Skeletal muscle tissue (tissue), 4 donors: Measurements from ENCODE around the gene HIVEP2. TPM values are rescaled to one million over a fixed set of nuclear protein-coding genes. Genes with fewer than 3 reads are reported as not detected.

ENCODE experiments used
- H3K27ac ChIP-seq: one replicate; pipeline ENCODE4 v1.7.0; 2013; ENCODE audit warnings: mild to moderate bottlenecking, low read depth, low read length, inconsistent platforms
- H3K27me3 ChIP-seq, 3 donors: one replicate each; pipeline ENCODE4 v1.7.0; 2013; ENCODE audit warnings: low read length in 3 of 3; ENCODE audit not compliant: control insufficient read depth in 3 of 3, insufficient read depth in 3 of 3
- H3K36me3 ChIP-seq, 3 donors: one replicate each; pipeline ENCODE4 v1.7.0; 2013; ENCODE audit warnings: low read length in 3 of 3; ENCODE audit not compliant: control insufficient read depth in 3 of 3, insufficient read depth in 3 of 3
- H3K4me1 ChIP-seq, 3 donors: one replicate each; pipeline ENCODE4 v1.7.0; 2013; ENCODE audit warnings: low read length in 3 of 3, mild to moderate bottlenecking in 3 of 3; ENCODE audit not compliant: control insufficient read depth in 3 of 3, insufficient read depth in 3 of 3
- H3K4me3 ChIP-seq, 3 donors: one replicate each; pipeline ENCODE4 v1.7.0; 2013; ENCODE audit warnings: low read length in 3 of 3
- H3K9ac ChIP-seq, 3 donors: one replicate each; pipeline ENCODE4 v1.7.0; 2013; ENCODE audit warnings: low read length in 3 of 3, mild to moderate bottlenecking in 3 of 3, moderate library complexity in 2 of 3, low read depth in 1 of 3
- H3K9me3 ChIP-seq, 3 donors: one replicate each; pipeline ENCODE4 v1.7.0; 2013; ENCODE audit warnings: low read length in 3 of 3; ENCODE audit not compliant: control insufficient read depth in 3 of 3
- total RNA-seq: library from RNA; depleted of rRNA; stranded (reverse); fragments of >200 nt; gene quantifications from one replicate; pipeline ENCODE4 v1.2.3, GENCODE V29; 2014
- donor health status: Osteomylitis.

The HIVEP2 gene
- total RNA-seq, 1 donor from 2014 or later = 17.7 TPM

DNA sequence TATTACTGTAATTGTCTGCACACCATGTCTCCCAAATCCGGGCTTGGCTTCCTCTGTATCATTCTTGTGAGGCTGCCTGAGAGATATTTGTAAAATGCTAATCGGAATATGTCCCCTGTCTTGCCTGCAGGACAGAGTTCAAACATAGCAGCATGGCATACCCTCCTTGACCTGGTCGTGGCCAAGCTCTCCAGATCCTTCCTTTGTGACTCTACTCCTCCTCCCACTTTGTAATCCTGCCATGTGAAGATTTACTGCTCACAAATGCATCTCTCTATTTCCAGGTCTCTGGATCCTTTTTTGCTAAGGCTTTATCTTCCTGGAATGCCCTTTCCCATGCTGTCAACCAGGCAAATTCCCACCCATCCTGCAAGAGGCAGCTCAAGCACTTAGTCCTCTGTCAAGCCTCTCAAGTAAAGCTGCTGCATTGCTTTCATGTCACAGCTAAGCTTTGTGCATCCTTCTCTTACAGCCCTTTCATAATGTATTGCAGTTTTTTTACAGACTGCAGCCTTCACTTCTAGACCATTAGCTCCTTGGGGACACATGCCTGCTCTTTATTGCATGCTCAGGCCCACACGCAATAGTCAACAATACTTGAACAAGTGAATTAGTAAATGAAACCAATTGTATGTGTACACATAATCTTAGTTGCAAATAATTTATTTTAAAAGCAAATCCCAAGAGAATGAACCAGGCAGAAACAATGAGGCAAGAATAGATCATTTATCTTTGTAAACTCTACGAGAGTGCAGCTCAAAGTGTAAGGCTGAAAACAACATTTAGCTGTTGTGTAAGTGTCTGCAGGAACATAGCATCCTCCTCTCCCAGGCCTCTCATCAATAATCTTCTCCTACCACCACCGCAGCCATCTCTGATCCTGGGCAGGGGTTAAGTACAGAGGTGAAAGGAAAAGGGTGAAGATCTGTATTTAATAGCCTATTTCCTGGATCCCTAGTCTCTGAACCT lies 45.8 kb downstream of the HIVEP2 start:
- Histone ChIP-seq H3K9ac (no peak overlapping the region), H3K4me3 (no peak overlapping the region), H3K27ac (no peak overlapping the region), H3K36me3 (no peaks in the 10 kb centered on the region), H3K27me3 (no peaks in the 10 kb centered on the region), H3K9me3 (no peaks in the 10 kb centered on the region), H3K4me1 (peaks cover 18 to 49% (median 31%) of the 10 kb centered on the region in 3 donors)

DNA sequence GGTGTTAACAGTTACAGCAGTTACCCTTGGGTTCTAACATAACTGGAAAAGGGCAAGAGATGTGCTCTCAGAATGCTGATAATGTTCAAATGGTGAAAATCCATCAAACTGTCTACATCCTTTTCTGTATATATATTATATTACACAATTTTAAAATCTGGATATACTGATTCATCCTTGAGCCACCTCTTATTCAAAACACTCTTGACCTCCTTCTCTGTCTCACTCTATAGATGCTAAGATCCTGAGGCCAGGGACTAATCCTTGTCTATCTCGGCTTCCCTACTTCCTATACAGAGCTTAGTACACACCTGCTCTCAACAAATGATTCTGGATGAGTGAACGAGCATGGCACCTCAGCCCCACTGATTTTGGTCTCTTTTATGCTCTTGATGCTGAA lies 47.3 kb downstream of the HIVEP2 start:
- Histone ChIP-seq H3K9ac (no peak overlapping the region), H3K4me1 (peaks cover 20 to 48% (median 33%) of the 10 kb centered on the region in 3 donors), H3K4me3 (no peak overlapping the region), H3K36me3 (no peaks in the 10 kb centered on the region), H3K9me3 (no peaks in the 10 kb centered on the region), H3K27ac (no peak overlapping the region), H3K27me3 (no peaks in the 10 kb centered on the region)

DNA sequence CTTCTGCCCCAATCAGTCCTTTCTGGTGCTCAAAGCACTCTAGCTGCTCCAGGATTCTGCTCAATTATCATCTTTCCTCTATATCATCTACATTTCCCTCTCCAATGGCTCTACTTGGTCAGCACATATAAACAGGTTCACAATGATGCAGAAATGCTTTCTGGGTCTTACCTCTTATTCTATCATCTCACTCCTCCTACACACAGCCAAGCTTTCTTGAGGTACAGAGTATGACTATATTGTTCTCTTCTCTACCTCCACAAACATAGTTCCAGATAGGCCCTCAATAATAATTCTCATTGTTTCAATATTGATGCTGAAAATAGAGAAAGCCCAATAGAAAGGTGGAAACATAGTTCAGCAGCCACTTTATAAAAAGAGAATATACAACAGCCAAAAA lies 48.2 kb downstream of the HIVEP2 start:
- H3K27me3 ChIP-seq = no peaks in the 10 kb centered on the region
- no peak overlapping the region for H3K27ac ChIP-seq

DNA sequence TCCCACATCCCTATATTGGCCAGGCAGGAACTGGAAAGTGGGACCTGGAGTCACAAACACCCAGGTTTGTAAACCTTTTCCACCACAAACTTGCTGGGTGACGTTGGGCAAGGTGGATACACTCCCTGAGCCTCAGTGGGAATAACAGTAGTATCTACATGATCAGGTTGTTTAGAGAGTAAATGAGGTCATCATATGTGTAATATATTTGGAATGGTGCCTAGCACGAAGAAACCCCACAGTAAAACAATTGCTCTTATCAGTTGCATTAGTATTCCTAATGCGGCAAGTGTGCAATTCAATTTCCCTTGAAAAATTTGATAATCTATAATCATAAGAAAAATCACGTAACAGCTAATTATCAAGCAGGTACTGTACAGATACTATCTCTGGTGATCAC lies 51.9 kb downstream of the HIVEP2 start:
- Histone ChIP-seq H3K9ac (peak overlapping the region; percentile 63 to 73 (median 68)), H3K4me1 (peaks cover 11 to 34% (median 25%) of the 10 kb centered on the region in 3 donors), H3K27me3 (no peaks in the 10 kb centered on the region), H3K9me3 (no peaks in the 10 kb centered on the region), H3K4me3 (peak overlapping the region; percentile 31 to 67 (median 56)), H3K27ac (peak overlapping the region; percentile 57), H3K36me3 (no peaks in the 10 kb centered on the region)

More for the DNA sequence above, 48.2 kb downstream of the HIVEP2 start:
- Histone ChIP-seq H3K4me3 (no peak overlapping the region), H3K9me3 (no peaks in the 10 kb centered on the region), H3K9ac (no peak overlapping the region), H3K36me3 (no peaks in the 10 kb centered on the region), H3K4me1 (peaks cover 24 to 49% (median 41%) of the 10 kb centered on the region in 3 donors)

DNA sequence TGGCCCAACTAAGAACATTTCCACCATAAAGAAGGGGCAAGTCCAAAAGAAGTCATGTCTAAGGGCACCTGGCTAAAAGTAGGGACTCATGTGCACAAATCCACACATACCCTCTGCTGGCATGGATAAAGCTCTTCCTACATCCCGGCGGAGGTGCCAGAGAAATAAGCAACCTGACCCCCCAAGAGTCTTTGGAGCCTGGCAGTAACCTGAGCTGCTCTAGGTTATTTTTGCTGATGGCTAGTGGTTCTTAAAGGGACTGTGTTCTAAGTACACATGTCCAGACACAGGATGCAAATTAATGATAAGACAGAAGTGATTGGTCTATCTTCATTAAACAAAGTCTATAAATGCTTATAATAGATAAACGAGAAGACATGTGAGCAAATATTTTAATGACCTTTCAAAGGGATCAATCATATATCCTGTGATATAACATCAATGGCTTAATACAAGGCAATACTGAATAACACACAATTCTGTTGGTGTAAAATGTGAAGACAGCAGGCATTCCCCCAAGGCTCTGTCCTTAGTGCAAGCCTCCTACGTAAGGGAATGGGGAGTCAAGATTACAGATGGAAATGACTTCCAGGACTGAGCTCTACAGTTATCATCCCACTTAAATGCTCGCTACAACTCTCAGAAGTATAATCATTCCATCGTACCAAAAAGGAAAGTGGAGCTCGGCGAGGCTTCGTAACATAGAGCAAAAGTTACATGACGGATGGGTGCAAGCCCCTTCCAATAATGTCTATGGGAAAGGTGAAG lies 52.5 kb downstream of the HIVEP2 start:
- H3K27me3 ChIP-seq = no peaks in the 10 kb centered on the region
- H3K27ac ChIP-seq = peak overlapping the region; percentile 57
- no peaks in the 10 kb centered on the region for H3K36me3 ChIP-seq
- peaks cover 11 to 30% (median 26%) of the 10 kb centered on the region in 3 donors for H3K4me1 ChIP-seq
- peak overlapping the region; percentile 48 to 67 (median 56) for H3K4me3 ChIP-seq
- peak overlapping the region; percentile 63 to 73 (median 68) for H3K9ac ChIP-seq
- H3K9me3 ChIP-seq = no peaks in the 10 kb centered on the region

DNA sequence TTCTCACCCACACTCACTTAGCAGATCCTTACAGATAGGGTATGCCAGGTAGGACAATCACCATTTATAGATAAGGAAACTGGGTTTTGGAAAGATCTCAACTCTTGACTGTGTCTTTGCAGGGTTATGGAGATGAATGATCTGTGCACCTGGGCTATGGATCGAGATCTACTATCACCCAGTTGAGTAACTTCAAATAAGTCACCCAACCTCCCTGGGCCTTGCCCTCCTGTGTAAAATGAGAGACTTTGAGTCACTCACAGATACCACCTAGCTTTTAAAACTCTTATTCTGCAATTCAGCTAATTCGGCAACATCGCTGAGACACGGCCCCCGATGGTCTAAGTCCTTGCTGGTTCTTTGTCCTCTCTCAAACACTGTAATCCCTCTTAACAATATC lies 53.5 kb downstream of the HIVEP2 start:
- Histone ChIP-seq H3K4me3 (no peak overlapping the region), H3K27ac (peak overlapping the region; percentile 57), H3K4me1 (peaks cover 15 to 33% (median 32%) of the 10 kb centered on the region in 3 donors), H3K9ac (no peak overlapping the region), H3K36me3 (no peaks in the 10 kb centered on the region), H3K9me3 (no peaks in the 10 kb centered on the region), H3K27me3 (no peaks in the 10 kb centered on the region)

DNA sequence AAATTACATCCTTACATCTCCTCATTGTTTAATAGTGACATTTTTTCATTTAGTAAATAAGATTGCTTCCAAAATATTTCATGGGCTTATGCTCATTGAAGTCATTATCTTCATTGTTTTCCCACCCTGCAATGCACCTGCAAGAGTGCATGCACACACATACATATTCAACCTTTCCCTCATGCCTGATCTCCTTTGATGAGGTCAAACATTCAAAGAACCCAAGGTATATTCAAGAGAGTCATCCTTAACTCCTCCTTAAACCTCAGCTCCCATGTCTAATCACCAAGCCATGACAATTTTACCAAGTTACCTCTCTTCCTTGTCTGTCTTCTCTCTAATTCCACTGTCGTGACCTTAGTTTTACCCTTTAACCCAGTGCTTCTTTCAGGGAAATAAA lies 56.5 kb downstream of the HIVEP2 start:
- Histone ChIP-seq H3K36me3 (no peaks in the 10 kb centered on the region), H3K4me1 (peaks cover 29 to 42% (median 33%) of the 10 kb centered on the region in 3 donors), H3K9ac (no peak overlapping the region), H3K4me3 (no peak overlapping the region), H3K27me3 (no peaks in the 10 kb centered on the region), H3K27ac (no peak overlapping the region), H3K9me3 (no peaks in the 10 kb centered on the region)

DNA sequence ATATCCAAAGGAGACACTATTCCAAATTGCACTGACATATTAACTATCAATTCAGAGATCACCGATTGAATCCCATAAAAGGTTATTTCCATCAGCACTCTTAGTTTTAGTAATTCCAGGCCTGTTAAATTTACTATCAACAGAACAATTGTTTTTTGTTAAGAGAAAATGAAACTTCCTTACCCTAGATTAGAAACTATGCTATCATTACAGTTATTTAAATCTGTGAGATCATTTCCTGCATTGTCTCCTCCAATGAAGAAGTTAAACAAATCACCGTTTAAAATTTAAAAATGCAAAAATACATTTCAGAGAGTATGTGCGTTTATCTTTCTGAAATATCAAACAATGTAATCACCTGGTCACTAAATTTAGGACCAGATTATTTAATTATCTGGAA lies 57.5 kb downstream of the HIVEP2 start:
- Histone ChIP-seq H3K36me3 (no peaks in the 10 kb centered on the region), H3K9me3 (no peaks in the 10 kb centered on the region), H3K4me3 (no peak overlapping the region), H3K27ac (no peak overlapping the region), H3K4me1 (peaks cover 32 to 40% (median 35%) of the 10 kb centered on the region in 3 donors), H3K9ac (no peak overlapping the region), H3K27me3 (no peaks in the 10 kb centered on the region)

DNA sequence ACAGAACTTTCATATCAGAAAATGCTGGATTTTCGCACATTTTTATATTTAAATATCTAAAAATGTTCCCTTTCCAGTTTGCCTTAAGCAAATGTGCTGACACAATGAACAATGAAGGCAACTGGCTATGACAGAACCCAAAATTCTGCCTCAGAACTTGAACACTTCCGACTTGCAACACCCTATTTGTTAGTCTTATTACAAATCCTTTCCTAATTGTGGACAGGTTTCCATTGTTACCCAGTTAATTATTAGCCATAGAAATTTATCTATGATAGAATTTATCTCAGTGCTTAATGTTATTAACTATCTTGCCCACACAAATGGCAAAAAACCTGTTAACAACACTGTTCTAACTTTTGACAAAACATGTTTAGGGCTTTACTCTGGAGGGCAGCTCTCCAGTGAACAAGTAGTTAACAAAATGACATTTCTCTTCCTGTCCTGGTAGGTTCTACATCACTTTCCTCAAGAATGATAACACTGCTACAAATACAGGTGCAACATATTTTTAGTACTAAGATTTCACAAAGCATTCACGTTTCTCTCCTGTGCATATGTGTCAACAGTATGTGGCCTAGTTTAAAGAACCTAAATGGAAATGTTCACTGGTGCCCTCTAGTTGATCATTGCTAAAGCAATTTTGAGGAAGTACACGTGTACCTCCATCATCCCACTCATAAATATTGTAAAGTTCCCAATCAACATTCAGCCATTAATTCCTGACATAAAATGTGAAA lies 58.4 kb downstream of the HIVEP2 start:
- Histone ChIP-seq H3K27me3 (no peaks in the 10 kb centered on the region), H3K4me3 (no peak overlapping the region), H3K36me3 (no peaks in the 10 kb centered on the region), H3K9ac (peak overlapping the region in 1 of 3 donors; percentile 45), H3K4me1 (peaks cover 29 to 39% (median 30%) of the 10 kb centered on the region in 3 donors), H3K27ac (peak overlapping the region; percentile 90), H3K9me3 (no peaks in the 10 kb centered on the region)
